Stimulated activated CD8-positive, alpha-beta memory T cell treated with anti-CD3 and anti-CD28 coated beads, Interleukin-7, amount 100 ng/mL, for 4 hours (primary cell): ENCODE measurements around the gene GLIS1.

Source experiments
- DNase-seq, 2 donors: peaks; one replicate each; pipeline ENCODE4 v3.0.0-alpha.2; 2020; ENCODE audit warnings: low read depth in 2 of 2

Gene GLIS1

GRCh38 chr1:53736290-53736689, 2.7 kb downstream of the GLIS1 start:
- no peak for DNase-seq

GRCh38 chr1:53735681-53736080, 3.3 kb downstream of the GLIS1 start:
- no peak for DNase-seq

GRCh38 chr1:53735261-53735660, 3.7 kb downstream of the GLIS1 start:
- no peak for DNase-seq

GRCh38 chr1:53734650-53735211, 4.2 kb downstream of the GLIS1 start:
- DNase-seq: no peak

- DNase-seq: no peak
Observed at GRCh38 chr1:53733975-53734649, 4.9 kb downstream of the GLIS1 start.

GRCh38 chr1:53733447-53733931, 5.5 kb downstream of the GLIS1 start:
- no peak for DNase-seq

GRCh38 chr1:53732912-53733317, 6.0 kb downstream of the GLIS1 start:
- no peak for DNase-seq

- DNase-seq: no peak
Observed at GRCh38 chr1:53732409-53732808, 6.6 kb downstream of the GLIS1 start.

- no peak for DNase-seq
Observed at GRCh38 chr1:53731779-53732305, 7.1 kb downstream of the GLIS1 start.

- DNase-seq: no peak
Observed at GRCh38 chr1:53731043-53731600, 7.8 kb downstream of the GLIS1 start.

- no peak for DNase-seq
Observed at GRCh38 chr1:53730224-53730865, 8.6 kb downstream of the GLIS1 start.

GRCh38 chr1:53729456-53730223, 9.3 kb downstream of the GLIS1 start:
- no peak for DNase-seq

- no peak for DNase-seq
Observed at GRCh38 chr1:53728702-53729455, 10.1 kb downstream of the GLIS1 start.

GRCh38 chr1:53728196-53728595, 10.8 kb downstream of the GLIS1 start:
- no peak for DNase-seq

- no peak for DNase-seq
Observed at GRCh38 chr1:53727461-53728092, 11.4 kb downstream of the GLIS1 start.

- DNase-seq: no peak
Observed at GRCh38 chr1:53726009-53726600, 12.9 kb downstream of the GLIS1 start.

GRCh38 chr1:53725238-53725689, 13.7 kb downstream of the GLIS1 start:
- no peak for DNase-seq

- no peak for DNase-seq
Observed at GRCh38 chr1:53722025-53722424, 16.9 kb downstream of the GLIS1 start.

- no peak for DNase-seq
Observed at GRCh38 chr1:53721088-53721487, 17.9 kb downstream of the GLIS1 start.

GRCh38 chr1:53719469-53719868, 19.5 kb downstream of the GLIS1 start:
- DNase-seq: no peak
